ENCODE data around the gene EOGT. TPM values are rescaled to one million over a fixed set of nuclear protein-coding genes. Genes with fewer than 3 reads are reported as not detected.

Gene EOGT
- polyA plus RNA-seq, 1 donor, result 12.2 TPM

- no peak overlapping the region for H3K4me3 ChIP-seq (ENCODE audit: low read length)
- DNase-seq, result no peak
- WGBS (ENCODE audit: insufficient coverage, low lambda C conversion rate), result 100% methylated on average over 3 of the region's 8 CpGs
- H3K27ac ChIP-seq (ENCODE audit: low read length), result no peak overlapping the region
- H3K9me3 ChIP-seq (ENCODE audit: control insufficient read depth, low read depth, low read length), result no peaks in the 10 kb centered on the region
- no peaks in the 10 kb centered on the region for H3K4me1 ChIP-seq (ENCODE audit: control insufficient read depth, insufficient read depth, low read length)
- peaks cover 7% of the 10 kb centered on the region for H3K36me3 ChIP-seq (ENCODE audit: control insufficient read depth, insufficient read depth, low read length)
- H3K27me3 ChIP-seq (ENCODE audit: control insufficient read depth, insufficient read depth, low read length), result no peaks in the 10 kb centered on the region
Measured at GRCh38 chr3:69011096-69011730, 2.3 kb downstream of the EOGT start.

- H3K4me3 ChIP-seq (ENCODE audit: low read length), result no peak overlapping the region
- WGBS (ENCODE audit: insufficient coverage, low lambda C conversion rate), result no CpG with 5 or more reads among the region's 3 CpGs
- H3K27ac ChIP-seq (ENCODE audit: low read length), result no peak overlapping the region
- no peak for DNase-seq
- H3K9me3 ChIP-seq (ENCODE audit: control insufficient read depth, low read depth, low read length), result no peaks in the 10 kb centered on the region
- H3K36me3 ChIP-seq (ENCODE audit: control insufficient read depth, insufficient read depth, low read length), result peaks cover 7% of the 10 kb centered on the region
- H3K27me3 ChIP-seq (ENCODE audit: control insufficient read depth, insufficient read depth, low read length), result no peaks in the 10 kb centered on the region
- no peaks in the 10 kb centered on the region for H3K4me1 ChIP-seq (ENCODE audit: control insufficient read depth, insufficient read depth, low read length)
Measured at GRCh38 chr3:69009559-69010410, 3.7 kb downstream of the EOGT start.

- Histone ChIP-seq H3K9me3 (ENCODE audit: control insufficient read depth, low read depth, low read length) (no peaks in the 10 kb centered on the region), H3K4me1 (ENCODE audit: control insufficient read depth, insufficient read depth, low read length) (no peaks in the 10 kb centered on the region), H3K36me3 (ENCODE audit: control insufficient read depth, insufficient read depth, low read length) (peaks cover 10% of the 10 kb centered on the region), H3K27me3 (ENCODE audit: control insufficient read depth, insufficient read depth, low read length) (no peaks in the 10 kb centered on the region), H3K4me3 (ENCODE audit: low read length) (no peak overlapping the region), H3K27ac (ENCODE audit: low read length) (no peak overlapping the region)
- WGBS (ENCODE audit: insufficient coverage, low lambda C conversion rate), result 50% methylated on average over 2 of the region's 2 CpGs
- no peak for DNase-seq
Measured at GRCh38 chr3:69008980-69009379, 4.5 kb downstream of the EOGT start.

- no peak for DNase-seq
- 100% methylated on average over 1 of the region's 5 CpGs for WGBS (ENCODE audit: insufficient coverage, low lambda C conversion rate)
- no peaks in the 10 kb centered on the region for H3K9me3 ChIP-seq (ENCODE audit: control insufficient read depth, low read depth, low read length)
- no peaks in the 10 kb centered on the region for H3K27me3 ChIP-seq (ENCODE audit: control insufficient read depth, insufficient read depth, low read length)
- no peak overlapping the region for H3K4me3 ChIP-seq (ENCODE audit: low read length)
- H3K4me1 ChIP-seq (ENCODE audit: control insufficient read depth, insufficient read depth, low read length), result no peaks in the 10 kb centered on the region
- H3K36me3 ChIP-seq (ENCODE audit: control insufficient read depth, insufficient read depth, low read length), result peaks cover 10% of the 10 kb centered on the region
- no peak overlapping the region for H3K27ac ChIP-seq (ENCODE audit: low read length)
Measured at GRCh38 chr3:69005791-69006482, 7.5 kb downstream of the EOGT start.

- WGBS (ENCODE audit: insufficient coverage, low lambda C conversion rate), result 67% methylated on average over 1 of the region's 6 CpGs
- no peak overlapping the region for H3K27ac ChIP-seq (ENCODE audit: low read length)
- no peak for DNase-seq
- peaks cover 10% of the 10 kb centered on the region for H3K36me3 ChIP-seq (ENCODE audit: control insufficient read depth, insufficient read depth, low read length)
- H3K27me3 ChIP-seq (ENCODE audit: control insufficient read depth, insufficient read depth, low read length), result no peaks in the 10 kb centered on the region
- no peak overlapping the region for H3K4me3 ChIP-seq (ENCODE audit: low read length)
- H3K4me1 ChIP-seq (ENCODE audit: control insufficient read depth, insufficient read depth, low read length), result no peaks in the 10 kb centered on the region
- no peaks in the 10 kb centered on the region for H3K9me3 ChIP-seq (ENCODE audit: control insufficient read depth, low read depth, low read length)
Measured at GRCh38 chr3:69005071-69005790, 8.3 kb downstream of the EOGT start.

- WGBS (ENCODE audit: insufficient coverage, low lambda C conversion rate), result 100% methylated on average over 3 of the region's 9 CpGs
- H3K36me3 ChIP-seq (ENCODE audit: control insufficient read depth, insufficient read depth, low read length), result peaks cover 12% of the 10 kb centered on the region
- no peak overlapping the region for H3K27ac ChIP-seq (ENCODE audit: low read length)
- no peaks in the 10 kb centered on the region for H3K27me3 ChIP-seq (ENCODE audit: control insufficient read depth, insufficient read depth, low read length)
- no peaks in the 10 kb centered on the region for H3K4me1 ChIP-seq (ENCODE audit: control insufficient read depth, insufficient read depth, low read length)
- H3K4me3 ChIP-seq (ENCODE audit: low read length), result no peak overlapping the region
- H3K9me3 ChIP-seq (ENCODE audit: control insufficient read depth, low read depth, low read length), result no peaks in the 10 kb centered on the region
- DNase-seq, result no peak
Measured at GRCh38 chr3:69004138-69004537, 9.3 kb downstream of the EOGT start.

GRCh38 chr3:68999605-69000004 is 13.9 kb downstream of the EOGT start:
- no peaks in the 10 kb centered on the region for H3K9me3 ChIP-seq (ENCODE audit: control insufficient read depth, low read depth, low read length)
- H3K27me3 ChIP-seq (ENCODE audit: control insufficient read depth, insufficient read depth, low read length), result no peaks in the 10 kb centered on the region
- WGBS (ENCODE audit: insufficient coverage, low lambda C conversion rate), result no CpG with 5 or more reads among the region's 1 CpG
- H3K27ac ChIP-seq (ENCODE audit: low read length), result no peak overlapping the region
- no peak overlapping the region for H3K4me3 ChIP-seq (ENCODE audit: low read length)
- peaks cover 18% of the 10 kb centered on the region for H3K36me3 ChIP-seq (ENCODE audit: control insufficient read depth, insufficient read depth, low read length)
- H3K4me1 ChIP-seq (ENCODE audit: control insufficient read depth, insufficient read depth, low read length), result no peaks in the 10 kb centered on the region
- DNase-seq, result no peak

GRCh38 chr3:68999158-68999557 is 14.3 kb downstream of the EOGT start:
- Histone ChIP-seq H3K27ac (ENCODE audit: low read length) (no peak overlapping the region), H3K4me3 (ENCODE audit: low read length) (no peak overlapping the region), H3K4me1 (ENCODE audit: control insufficient read depth, insufficient read depth, low read length) (no peaks in the 10 kb centered on the region), H3K9me3 (ENCODE audit: control insufficient read depth, low read depth, low read length) (no peaks in the 10 kb centered on the region), H3K36me3 (ENCODE audit: control insufficient read depth, insufficient read depth, low read length) (peaks cover 20% of the 10 kb centered on the region), H3K27me3 (ENCODE audit: control insufficient read depth, insufficient read depth, low read length) (no peaks in the 10 kb centered on the region)
- no peak for DNase-seq

GRCh38 chr3:68997887-68998286 is 15.6 kb downstream of the EOGT start:
- Histone ChIP-seq H3K4me1 (ENCODE audit: control insufficient read depth, insufficient read depth, low read length) (no peaks in the 10 kb centered on the region), H3K9me3 (ENCODE audit: control insufficient read depth, low read depth, low read length) (no peaks in the 10 kb centered on the region), H3K4me3 (ENCODE audit: low read length) (no peak overlapping the region), H3K27ac (ENCODE audit: low read length) (no peak overlapping the region), H3K36me3 (ENCODE audit: control insufficient read depth, insufficient read depth, low read length) (peaks cover 21% of the 10 kb centered on the region), H3K27me3 (ENCODE audit: control insufficient read depth, insufficient read depth, low read length) (no peaks in the 10 kb centered on the region)
- DNase-seq, result no peak
- no CpG with 5 or more reads among the region's 6 CpGs for WGBS (ENCODE audit: insufficient coverage, low lambda C conversion rate)

GRCh38 chr3:68996356-68996995 is 17.0 kb downstream of the EOGT start:
- WGBS (ENCODE audit: insufficient coverage, low lambda C conversion rate), result no CpG with 5 or more reads among the region's 8 CpGs
- DNase-seq, result no peak

More at GRCh38 chr3:68996356-68996995, 17.0 kb downstream of the EOGT start:
- Histone ChIP-seq H3K4me1 (ENCODE audit: control insufficient read depth, insufficient read depth, low read length) (no peaks in the 10 kb centered on the region), H3K27me3 (ENCODE audit: control insufficient read depth, insufficient read depth, low read length) (no peaks in the 10 kb centered on the region), H3K9me3 (ENCODE audit: control insufficient read depth, low read depth, low read length) (no peaks in the 10 kb centered on the region), H3K4me3 (ENCODE audit: low read length) (no peak overlapping the region), H3K36me3 (ENCODE audit: control insufficient read depth, insufficient read depth, low read length) (peaks cover 21% of the 10 kb centered on the region), H3K27ac (ENCODE audit: low read length) (no peak overlapping the region)
